Sigmoid colon (tissue), 4 donors: ENCODE results near the gene RANBP2.
"Not testable (repeated sequence)": the region's sequence is repeated elsewhere in the genome, so short reads cannot be mapped to it uniquely, and the experiment has no call there.

Source experiments
- CTCF ChIP-seq, 4 experiments: fragments of 450-650 bp in 3 of 4; fragments of 200-600 bp in 1 of 4; IDR thresholded peaks; one replicate each; pipeline ENCODE4 v1.5.1; 2016 to 2019; ENCODE audit warnings: antibody characterized with exemption in 4 of 4, mild to moderate bottlenecking in 3 of 4, moderate library complexity in 2 of 4
- EP300 ChIP-seq, 4 donors: sonication (generic); formaldehyde crosslinking; IDR thresholded peaks; one replicate each; pipeline ENCODE4 v1.6.1; 2017; ENCODE audit warnings: antibody characterized with exemption in 4 of 4

- not testable (repeated sequence) for TF ChIP-seq CTCF, EP300 (IDR thresholded peaks at IDR 0.05)
These were observed 47.0 kb upstream of the RANBP2 start for GRCh38 chr2:108672200-108672805.
